ENCODE measurements around the gene KANK4.

DNA sequence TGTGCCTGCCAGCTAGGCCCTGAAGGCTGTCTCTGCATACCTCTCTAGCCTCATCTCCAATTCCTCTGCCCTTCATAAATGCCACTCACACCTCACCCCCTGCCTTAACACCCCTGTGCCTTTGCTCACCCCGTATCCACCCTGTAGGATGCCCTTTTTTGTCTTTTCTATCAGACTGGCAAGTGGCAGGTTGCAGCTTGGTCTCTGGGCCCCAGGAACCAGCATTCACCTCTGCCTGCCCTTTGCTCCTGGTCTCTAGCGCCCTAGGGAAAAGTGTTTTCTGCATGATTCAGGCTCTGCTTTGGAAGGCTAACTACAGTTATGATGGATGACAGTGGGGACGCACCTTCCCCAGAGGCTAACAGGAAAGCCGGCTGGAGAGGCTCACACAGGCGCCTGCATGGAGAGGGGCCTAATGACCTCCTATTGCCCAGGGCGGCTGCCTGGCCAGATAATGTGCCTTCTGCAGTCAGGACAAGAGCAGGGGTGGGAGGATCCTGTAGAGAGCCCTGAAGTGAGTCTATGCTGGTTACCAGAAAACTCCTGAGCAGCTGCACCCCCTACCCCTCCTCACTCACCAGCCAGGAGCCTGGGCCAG, 11.2 kb downstream of the KANK4 start:
- TF ChIP-seq POLR2A (IDR thresholded peaks at IDR 0.05; ENCODE audit: low read depth, low read length) (no peak), SPI1 (IDR thresholded peaks at IDR 0.05; ENCODE audit: low read depth, low read length) (no peak), PAX5 (IDR thresholded peaks at IDR 0.05; ENCODE audit: insufficient read depth, low read length, severe bottlenecking) (no peak)

All from GM12891 (cell line).